Measurements from ENCODE around the gene ARID3C.

ARID3C gene, protein sequence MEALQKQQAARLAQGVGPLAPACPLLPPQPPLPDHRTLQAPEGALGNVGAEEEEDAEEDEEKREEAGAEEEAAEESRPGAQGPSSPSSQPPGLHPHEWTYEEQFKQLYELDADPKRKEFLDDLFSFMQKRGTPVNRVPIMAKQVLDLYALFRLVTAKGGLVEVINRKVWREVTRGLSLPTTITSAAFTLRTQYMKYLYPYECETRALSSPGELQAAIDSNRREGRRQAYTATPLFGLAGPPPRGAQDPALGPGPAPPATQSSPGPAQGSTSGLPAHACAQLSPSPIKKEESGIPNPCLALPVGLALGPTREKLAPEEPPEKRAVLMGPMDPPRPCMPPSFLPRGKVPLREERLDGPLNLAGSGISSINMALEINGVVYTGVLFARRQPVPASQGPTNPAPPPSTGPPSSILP

DNA sequence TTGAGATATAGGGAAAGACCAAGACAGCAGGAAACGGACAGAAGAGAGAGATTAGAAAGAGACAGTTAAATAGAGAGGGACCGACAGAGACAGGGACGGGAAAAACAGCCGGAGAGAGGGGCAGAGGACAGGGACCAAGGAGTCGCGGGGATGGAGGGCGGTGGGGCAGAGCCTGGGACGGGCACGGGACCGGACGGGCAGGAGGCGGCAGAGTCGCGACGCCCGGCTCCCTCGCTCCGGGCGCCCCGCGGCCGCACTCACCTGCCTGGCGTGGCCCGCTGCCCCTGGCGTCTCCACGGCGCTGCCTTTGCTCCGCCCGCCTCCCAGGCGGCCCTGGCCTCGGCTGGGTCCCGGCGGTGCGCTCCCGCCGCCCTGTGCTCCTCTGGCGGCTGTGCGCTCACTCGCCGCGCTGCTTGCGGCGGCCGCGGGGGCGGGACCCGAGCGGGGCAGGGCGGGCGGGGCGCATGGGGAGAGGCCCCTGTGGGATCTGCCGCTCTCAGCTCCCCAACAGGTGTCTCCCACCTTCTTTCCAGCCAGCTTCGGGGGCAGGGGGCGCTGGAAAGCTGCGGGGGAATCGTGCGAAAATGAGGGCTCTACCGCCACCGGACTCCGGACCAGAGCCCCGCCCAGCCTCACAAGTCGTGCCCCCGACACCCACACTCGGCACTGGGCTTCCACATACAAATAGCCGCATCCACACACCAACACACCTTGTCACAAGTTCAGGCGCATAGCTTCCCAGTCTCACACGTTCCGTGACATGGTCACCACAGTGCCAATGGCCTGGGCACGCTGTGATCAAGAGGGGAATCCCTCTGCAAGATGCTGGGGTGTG is at the start of gene ARID3C:
ARID3C (minus strand) TSS at position 411 of the 835 bp plus-strand sequence. CDS start 1,052 bp downstream, outside the sequence.
- DNase-seq (ENCODE audit: low spot score), result no peak

DNA sequence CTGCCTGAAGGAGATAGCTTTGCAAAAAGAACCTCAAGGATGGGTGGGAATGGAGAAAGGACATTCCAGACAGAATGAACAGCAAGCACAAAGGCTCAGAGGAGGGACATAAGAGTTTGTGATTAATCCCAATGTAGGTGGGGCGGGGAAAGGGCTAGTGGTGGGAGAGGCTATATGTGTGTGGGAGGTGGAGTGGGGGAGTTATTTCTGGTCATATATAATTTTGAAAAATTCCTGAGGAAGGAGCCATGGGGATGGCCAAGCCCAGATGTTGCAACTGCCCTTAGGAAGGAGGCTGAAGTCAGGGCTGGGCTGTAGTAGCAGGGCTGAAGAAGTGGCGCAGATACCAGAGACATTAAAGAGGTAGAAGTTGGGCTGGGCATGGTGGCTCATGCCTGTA is 47.0 kb upstream of the ARID3C start:
- no peak for DNase-seq (ENCODE audit: low spot score)

DNA sequence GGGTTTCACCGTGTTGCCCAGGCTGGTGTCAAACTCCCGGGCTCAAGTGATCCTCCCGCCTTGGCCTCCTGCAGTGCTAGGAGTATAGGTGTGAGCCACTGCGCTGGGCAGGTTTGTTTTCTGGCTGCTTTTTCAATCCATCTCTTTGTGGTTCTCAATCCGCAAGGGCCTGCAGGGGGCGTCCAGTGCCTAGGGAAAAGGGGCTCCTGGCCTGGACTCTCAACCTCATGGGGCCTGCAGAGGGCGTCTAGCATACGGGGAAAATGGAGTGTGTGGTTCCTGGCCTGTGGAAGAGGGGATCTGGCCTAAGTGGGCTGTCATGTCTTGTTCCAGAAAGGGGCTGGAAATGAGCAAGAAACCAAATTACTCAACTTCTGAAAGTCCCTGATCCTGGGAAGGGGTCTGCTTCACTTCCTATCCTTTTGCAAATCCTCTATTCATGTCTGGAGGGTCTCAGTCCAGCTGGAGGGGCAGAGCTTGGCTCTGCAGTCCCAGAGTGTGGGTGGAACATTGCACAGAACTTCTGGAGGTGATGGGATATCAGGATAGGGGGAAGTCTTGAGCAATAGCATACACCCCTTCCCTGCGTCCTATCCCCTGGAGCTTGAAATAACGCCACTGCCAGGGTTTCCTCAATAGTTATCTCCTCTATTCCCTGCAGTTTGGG is 46.3 kb upstream of the ARID3C start:
- peak; percentile 54 for DNase-seq (ENCODE audit: low spot score)

DNA sequence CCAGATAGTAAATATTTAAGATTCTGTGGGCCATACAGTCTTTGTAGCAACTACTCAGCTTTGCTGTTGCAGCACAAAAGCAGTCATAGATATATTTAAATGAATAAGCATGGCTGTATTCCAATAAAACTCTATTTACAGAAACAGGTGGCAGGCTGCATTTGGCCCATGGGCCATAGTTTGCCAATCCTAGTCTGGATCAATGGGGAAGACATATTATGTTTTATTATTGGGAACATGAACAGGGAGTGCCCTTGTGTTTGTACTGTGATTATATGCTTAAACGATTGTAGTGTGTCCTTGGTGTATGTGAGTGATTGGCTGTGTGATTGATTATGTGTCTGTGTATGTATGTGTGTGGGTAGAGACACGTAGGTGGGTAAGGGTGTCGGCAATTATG is 45.6 kb upstream of the ARID3C start:
- no peak for DNase-seq (ENCODE audit: low spot score)

DNA sequence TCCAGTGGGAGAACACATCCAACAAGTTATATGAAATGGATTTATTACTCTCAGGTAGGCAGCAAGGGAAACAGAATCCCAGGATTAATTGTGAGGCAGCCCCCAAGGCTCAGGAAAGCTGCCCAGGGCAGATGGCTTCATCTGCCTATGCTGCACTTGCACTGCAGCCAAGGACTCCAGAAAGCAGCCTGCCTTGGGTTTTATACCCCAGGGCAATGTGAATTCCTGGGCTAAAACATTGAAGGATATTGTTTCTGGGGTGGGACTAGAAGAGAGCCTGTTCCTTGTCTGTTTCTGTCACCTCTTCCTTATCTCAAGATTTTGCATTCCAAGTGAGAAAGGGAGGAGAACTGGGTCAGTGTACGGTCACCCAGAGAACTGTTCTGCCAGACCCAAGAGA is 42.4 kb upstream of the ARID3C start:
- DNase-seq (ENCODE audit: low spot score), result no peak

DNA sequence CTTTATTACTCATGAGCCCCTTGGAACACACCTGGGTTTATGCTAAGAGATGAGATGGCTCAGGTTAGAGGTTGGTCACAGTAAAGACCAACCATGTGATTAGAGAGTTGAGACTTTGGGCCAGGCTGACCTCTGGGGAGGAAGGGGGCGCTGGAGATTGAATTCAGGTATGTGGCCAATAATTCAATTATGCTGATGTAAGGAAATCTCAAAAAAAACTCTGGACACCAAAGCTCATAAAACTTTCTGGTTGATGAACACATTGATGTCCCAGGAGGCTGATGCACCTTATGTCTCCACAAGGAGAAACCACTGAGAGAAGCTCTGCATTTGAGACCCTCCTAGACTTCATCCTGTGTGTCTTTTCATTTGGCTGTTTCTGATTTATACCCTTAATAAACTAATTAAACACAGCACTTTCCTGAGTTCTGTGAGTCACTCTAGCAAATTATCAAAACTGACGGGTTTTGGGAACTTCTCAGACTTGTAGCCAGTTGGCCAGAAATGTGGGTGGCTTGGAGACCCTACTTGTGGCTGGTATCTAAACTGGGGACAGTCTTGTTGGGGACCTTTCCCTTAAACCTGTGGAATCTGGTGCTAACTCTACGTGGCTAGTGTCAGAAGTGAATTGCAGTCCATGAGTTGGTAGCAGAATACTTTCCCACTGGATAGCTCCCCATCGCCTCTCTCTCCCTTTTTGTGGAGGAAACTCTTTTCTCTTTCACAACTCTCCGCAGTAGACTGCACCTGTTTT is 41.1 kb upstream of the ARID3C start:
- no peak for DNase-seq (ENCODE audit: low spot score)

DNA sequence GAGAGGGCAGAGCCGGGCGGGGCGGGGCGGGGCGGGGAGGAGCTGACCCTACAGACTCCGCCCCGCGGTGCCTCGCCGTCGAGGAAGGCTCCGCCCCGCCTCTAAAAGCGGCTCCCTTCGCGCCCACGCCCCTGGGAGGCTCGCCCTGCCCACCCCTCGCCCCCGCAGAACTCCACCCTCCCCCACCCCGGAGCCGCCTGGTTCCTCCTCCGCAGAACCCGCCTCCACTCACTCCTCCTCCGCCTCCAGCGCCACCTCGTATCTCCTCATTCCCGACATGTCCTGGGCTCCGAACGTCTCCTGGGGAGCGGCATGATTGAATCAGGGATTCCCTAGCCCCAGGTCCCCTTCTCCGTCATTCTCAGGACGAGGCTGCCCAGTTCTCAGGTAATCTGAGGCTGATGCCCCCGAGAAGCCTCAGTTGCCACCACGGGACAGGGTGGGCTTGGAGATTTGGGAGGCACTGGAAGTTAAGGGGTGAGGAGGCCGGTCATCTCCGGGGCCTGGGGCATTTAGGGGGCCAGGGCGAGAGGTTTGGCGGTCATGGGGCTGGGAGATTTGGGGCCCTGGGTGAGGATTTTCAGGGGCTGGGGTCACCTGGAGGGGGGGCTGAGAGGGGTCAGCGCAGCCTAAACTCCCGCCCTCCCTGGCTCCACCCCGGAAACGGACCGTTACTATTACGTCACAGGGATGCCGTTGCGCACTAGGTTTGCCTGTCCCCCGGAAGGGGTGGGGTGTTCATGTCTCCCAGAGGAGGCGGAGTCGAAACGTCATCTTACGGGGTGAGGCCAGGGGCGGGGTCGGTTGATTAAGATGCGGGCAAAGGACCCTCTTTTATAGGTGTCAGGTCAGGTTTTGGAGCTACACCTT is 36.8 kb upstream of the ARID3C start:
- peak; percentile 92 for DNase-seq (ENCODE audit: low spot score)

DNA sequence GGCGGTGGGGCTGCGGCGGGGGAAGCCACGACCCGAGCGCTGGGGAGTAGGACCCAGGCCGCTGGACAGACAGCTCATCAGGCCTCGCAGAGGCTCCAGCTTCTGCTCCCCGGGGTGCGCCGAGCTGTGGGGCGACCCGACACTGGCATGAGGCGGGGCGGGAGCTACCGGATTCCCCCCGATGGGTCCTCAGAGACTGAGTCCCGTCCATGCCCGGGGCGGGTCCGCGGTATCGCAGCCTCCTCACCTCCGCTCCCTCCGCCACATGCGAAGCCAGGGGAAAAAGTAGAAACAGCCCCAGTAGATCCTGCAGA is 36.2 kb upstream of the ARID3C start:
- no peak for DNase-seq (ENCODE audit: low spot score)

DNA sequence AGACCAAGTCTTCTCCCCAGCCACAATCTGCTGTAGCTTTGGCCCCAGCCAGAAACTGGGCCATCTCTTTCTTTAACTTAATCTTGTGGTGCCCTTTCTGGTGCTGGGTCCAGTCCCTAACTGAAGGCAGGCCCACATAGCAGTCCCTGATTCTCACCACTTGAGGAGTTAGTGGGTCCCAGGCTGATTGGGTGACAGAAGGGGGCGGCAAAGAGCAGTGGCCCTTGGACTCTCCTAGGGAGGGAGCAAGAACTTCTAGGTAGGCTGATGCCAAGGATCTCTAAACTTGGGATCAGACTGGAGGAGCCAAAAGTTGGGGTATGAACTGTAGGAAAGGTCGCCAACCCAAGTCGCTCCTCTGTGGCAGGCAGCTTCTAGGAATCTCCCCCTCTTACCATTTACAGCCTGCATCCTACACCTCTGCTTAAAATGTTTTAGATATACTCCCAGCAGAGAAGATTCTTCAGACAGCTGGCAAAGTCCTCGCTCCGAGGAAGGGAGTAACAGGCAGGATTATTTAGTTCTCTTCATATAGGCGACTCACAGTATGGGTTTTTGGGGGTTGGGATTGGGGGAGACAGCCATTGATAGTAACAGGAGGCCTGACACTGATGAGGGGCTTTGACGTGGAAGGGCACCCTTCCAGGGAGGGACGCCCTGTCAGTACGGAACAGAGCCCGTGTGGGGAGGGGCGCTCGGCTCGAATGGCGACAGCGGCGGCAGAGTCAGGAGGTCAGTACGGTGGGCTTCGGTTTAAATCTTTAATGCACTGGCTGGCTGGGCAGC is 35.6 kb upstream of the ARID3C start:
- DNase-seq (ENCODE audit: low spot score), result peak; percentile 63

DNA sequence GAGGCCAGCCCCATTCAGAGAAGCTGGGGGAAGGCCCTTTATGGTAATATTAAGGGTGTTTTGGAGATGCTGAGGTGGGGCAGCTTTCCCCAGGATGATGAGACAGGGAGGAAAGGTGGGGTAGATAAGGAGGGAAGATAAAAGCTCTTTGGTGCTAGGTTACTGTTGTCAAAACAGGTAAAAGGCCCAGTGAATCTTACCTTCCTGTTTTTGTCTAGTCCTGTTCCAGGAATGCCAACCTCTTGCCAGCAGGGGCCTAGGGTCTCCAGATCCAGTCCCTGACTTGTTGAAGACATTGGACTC is 34.4 kb upstream of the ARID3C start:
- peak; percentile 55 for DNase-seq (ENCODE audit: low spot score)

DNA sequence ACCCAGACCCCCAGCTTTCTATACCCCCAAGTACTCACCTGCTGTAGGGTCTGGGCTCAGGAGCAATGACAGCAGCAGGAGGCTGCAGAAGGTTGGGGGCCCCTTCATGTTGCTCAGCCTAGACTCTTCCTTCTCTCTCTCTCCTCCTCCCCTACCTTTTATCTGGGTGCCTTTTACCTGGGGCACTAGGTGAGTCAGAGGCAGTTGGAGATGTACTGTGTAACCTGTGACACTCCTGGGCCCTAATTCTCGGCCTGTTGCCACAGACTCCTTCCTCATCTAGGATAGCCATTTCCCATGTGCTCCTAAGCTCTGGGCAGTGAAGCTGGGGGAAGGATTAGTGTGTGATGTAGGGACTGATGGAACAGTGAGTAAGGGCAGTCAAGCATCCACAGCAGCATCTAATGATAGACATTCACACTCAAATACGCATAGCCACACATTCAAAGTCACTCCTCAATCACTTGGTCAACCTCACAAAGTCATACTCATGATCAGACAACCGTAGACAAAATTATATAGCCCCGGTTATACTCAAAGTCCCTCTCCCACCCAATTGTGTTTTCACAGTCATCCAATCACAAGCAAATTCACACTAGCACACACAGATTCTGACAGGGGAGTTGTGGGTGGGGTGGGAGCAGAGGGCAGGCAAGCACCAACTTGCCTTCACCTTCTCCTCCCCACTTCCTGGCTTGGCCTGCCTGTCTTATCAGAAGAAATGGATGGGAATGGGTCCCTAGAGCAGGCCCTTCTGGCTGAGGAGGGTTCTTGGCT is 33.8 kb upstream of the ARID3C start, which contains the start of gene CCL27:
CCL27 (minus strand) TSS at position 132 of the 777 bp plus-strand sequence; CDS start at position 108, 24 bp downstream.
- DNase-seq (ENCODE audit: low spot score), result no peak

DNA sequence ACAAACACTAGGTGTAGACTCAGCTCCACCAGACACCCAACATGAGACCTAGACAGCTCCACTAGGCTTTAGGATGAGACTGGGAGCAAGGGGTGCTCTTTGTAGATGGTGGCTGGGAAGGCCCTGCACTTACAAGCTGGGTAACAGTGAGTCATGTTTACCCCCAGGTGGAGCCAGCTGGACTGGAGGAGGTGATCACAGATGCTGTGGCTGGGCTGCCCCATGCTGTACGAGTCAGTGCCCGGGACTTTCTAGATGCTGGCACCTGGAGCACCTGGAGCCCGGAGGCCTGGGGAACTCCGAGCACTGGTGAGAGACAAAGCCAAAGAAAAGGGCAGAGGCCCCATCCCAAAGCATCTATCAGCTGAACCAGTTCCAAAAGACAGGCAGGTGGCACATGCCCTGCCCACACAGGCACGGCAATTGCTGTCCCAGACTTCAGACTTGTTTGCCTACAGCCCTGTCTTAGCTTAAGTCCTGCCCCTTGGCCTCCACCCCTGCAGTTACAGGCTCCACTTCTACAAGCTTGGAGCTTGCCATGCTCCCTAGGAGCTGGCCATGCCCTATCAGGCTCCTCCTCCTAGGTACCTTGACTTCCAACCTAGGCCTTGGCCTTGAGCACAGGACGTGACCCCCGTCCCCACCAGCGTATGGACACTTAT is 30.9 kb upstream of the ARID3C start:
- no peak for DNase-seq (ENCODE audit: low spot score)

DNA sequence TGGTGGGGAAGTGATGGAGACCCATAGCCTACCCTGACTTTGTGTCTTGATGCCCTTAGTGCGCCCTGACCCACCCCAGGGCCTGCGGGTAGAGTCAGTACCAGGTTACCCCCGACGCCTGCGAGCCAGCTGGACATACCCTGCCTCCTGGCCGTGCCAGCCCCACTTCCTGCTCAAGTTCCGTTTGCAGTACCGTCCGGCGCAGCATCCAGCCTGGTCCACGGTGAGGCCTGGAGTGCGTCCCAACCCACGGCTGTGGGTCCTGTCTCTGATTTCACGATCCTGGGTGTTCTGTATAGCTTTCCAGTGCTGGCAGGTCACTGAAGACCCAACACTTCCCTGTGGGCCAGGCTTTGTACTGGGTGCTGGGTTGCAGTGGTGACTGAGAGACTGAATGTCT is 29.6 kb upstream of the ARID3C start:
- DNase-seq (ENCODE audit: low spot score), result no peak

DNA sequence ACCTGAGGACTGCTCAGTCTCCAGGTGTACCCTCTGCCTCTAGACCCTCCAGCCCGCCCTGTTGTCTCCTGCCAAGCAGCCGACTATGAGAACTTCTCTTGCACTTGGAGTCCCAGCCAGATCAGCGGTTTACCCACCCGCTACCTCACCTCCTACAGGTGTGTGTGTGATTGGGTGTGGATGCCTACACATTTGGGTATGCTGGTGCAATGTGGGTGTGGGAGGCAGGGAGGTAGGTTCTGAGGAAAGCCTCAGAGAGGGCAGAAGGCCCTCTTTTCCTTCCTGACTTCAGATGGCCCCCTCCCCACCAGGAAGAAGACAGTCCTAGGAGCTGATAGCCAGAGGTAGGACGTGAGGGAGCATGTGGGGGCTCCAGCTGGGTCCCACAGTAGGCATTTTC is 28.1 kb upstream of the ARID3C start:
- no peak for DNase-seq (ENCODE audit: low spot score)

DNA sequence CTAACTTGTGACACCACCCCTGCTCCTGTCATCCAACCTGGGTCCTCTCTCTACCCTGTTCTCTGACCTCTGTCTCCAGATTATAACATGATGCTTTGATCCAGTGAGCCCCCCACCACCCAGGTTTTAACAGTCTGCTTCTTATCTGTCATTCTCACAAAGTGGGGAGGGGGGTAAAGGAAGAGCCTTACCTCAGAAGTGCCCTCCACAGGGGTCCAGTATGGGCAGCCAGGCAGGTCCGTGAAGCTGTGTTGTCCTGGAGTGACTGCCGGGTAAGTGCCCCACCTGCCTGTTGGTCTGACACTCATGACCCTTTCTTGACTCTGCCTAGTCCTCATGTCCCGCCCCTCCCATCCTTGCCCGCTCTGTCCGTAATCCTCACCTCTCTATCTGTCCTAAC is 26.5 kb upstream of the ARID3C start:
- DNase-seq (ENCODE audit: low spot score), result no peak

DNA sequence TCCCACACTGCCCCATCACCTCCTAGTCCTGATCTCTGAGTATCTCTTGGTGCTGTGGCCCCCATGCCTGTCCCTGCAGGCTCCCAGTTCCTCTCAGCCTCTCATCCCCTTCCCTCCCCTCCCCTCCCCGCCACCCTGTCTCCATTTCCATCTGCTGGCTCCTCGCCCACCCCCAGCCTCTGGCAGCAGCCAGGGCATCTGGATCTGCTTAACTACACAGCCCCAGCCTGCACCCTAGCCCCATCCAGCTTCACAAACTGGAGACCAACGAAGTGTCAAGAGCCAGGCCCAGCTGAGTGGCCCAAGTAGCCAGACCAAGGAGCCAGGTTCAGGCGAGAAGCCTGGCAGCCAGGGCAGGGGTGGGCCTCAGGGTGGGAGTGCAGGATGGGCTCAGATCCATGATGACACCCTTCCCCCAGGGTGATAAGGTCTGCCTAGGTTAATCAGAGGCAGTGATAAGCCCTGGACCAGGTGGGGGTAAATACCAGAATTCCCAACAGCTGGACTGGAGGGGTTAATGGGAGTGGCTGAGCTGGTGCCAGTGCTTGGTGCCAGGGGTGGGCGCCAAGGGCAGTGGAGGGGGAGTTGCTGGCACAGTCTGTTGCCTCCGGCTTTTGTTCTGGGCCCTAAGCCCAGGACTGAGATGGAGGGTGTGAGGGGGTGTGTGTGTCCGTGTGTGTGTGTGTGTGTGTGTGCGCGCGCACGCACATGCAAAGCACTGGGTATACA is 25.6 kb upstream of the ARID3C start:
- no peak for DNase-seq (ENCODE audit: low spot score)

DNA sequence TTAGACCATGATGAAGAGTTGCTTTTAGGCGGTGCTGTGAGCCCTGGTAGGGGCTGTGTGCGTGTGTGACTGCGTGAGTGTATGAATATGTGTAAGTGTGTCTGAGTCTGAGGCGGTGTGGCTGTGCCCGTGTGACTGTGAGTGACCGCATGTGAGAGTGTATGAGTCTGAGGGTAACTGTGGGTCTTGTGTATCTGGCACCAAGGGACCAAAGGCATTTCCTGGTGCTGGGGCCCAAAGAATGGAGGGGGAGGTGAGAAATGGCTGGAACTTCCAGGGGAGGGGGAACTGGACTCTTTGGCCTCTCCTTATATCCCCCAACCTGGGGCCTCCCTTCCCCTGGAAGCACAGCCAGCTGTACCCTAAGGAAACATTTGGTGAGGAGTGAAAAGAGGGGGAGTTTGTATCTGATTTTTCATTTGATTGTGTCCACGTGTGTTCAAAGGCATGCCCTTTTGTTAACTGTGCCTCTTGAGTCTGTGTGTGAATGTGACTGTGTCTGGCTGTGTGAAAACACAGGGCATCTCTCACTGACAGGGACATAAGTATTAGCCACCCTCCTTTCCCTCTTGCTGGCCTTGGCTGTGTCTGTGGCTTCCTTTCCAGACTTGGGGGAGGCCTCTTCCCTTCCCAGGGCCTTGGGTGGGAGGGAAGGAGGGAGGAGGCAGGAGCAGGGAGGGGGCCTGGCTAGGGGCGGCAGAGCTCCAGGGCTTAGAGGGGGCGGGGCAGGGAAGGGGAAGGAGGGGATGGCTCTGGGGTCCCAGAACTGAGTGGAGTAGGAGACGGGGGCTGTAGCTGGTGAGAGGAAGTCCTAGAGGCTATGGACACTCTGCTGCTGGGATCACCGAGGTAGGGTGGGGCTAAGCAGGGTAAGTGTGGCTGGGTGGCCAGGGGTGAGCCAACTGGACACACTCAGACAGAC is 24.5 kb upstream of the ARID3C start:
- no peak for DNase-seq (ENCODE audit: low spot score)

All from CD4-positive, alpha-beta T cell treated with Interleukin-6 at 100 ng/mL for 8 hours (primary cell).